HepG2 (cell line): Measurements from ENCODE around the gene CCDC85C. TPM values are rescaled to one million over a fixed set of nuclear protein-coding genes. Genes with fewer than 3 reads are reported as not detected.

ENCODE experiments used
- ARNT2 ChIP-seq: sonication (generic); formaldehyde crosslinking; IDR thresholded peaks from 2 replicates; pipeline ENCODE4 v1.8.0; 2022; ENCODE audit warnings: mild to moderate bottlenecking, low read depth, missing genetic modification reagents, moderate library complexity
- HNF4A ChIP-seq: sonication (generic); formaldehyde crosslinking; IDR thresholded peaks from 2 replicates; pipeline ENCODE4 v1.4.0; 2020; ENCODE audit warnings: missing genetic modification reagents
- IKZF4 ChIP-seq: sonication (generic); formaldehyde crosslinking; IDR thresholded peaks from 2 replicates; pipeline ENCODE4 v1.5.1; 2020; ENCODE audit warnings: borderline replicate concordance, mild to moderate bottlenecking, low read depth, missing genetic modification reagents; ENCODE audit errors: not compliant biosample characterization
- MXI1 ChIP-seq: IDR thresholded peaks from 3 replicates; pipeline ENCODE4 v1.6.1; 2012; ENCODE audit warnings: low read depth, low read length, inconsistent platforms, borderline replicate concordance
- NR2C2 ChIP-seq: sonication (generic); formaldehyde crosslinking; IDR thresholded peaks from 2 replicates; pipeline ENCODE4 v1.4.0; 2020; ENCODE audit warnings: missing genetic modification reagents, mild to moderate bottlenecking, moderate library complexity, borderline replicate concordance
- RARA ChIP-seq: IDR thresholded peaks from 2 replicates; pipeline ENCODE4 v1.6.1; 2016; ENCODE audit warnings: missing genetic modification reagents, missing compliant biosample characterization
- SRF ChIP-seq: IDR thresholded peaks from 2 replicates; pipeline ENCODE4 v1.6.1; 2011; ENCODE audit warnings: mild to moderate bottlenecking, low read depth, low read length, moderate library complexity
- ZBTB10 ChIP-seq: sonication (generic); formaldehyde crosslinking; IDR thresholded peaks from 2 replicates; pipeline ENCODE4 v1.4.0; 2020; ENCODE audit warnings: missing genetic modification reagents, borderline replicate concordance
- ZMYM3 ChIP-seq: sonication (generic); formaldehyde crosslinking; IDR thresholded peaks from 2 replicates; pipeline ENCODE4 v1.5.1; 2020; ENCODE audit warnings: mild to moderate bottlenecking, missing genetic modification reagents
- ZNF232 ChIP-seq: sonication (generic); formaldehyde crosslinking; IDR thresholded peaks from 2 replicates; pipeline ENCODE4 v1.4.0; 2020; ENCODE audit warnings: missing genetic modification reagents, borderline replicate concordance
- ZNF563 ChIP-seq: sonication (generic); formaldehyde crosslinking; IDR thresholded peaks from 2 replicates; pipeline ENCODE4 v1.8.0; 2022; ENCODE audit warnings: mild to moderate bottlenecking, moderate library complexity, missing genetic modification reagents
- ZNF567 ChIP-seq: sonication (generic); formaldehyde crosslinking; IDR thresholded peaks from 2 replicates; pipeline ENCODE4 v1.8.1; 2023; ENCODE audit warnings: mild to moderate bottlenecking, missing genetic modification reagents, borderline replicate concordance
- ZNF652 ChIP-seq: IDR thresholded peaks from 2 replicates; pipeline ENCODE4 v1.6.1; 2016; ENCODE audit warnings: low read depth, borderline replicate concordance
- polyA plus RNA-seq, 8 experiments: library from polyadenylated mRNA; depleted of rRNA in 3 of 8; stranded (reverse) in 7 of 8; unstranded in 1 of 8; fragments of >200 nt; fragmentation: Illumina TruSeq in 4 of 8; extraction: Trizol in 4 of 8; gene quantifications; 2 replicates each; pipeline versions ENCODE4 v1.2.1 to v1.2.3, GENCODE V29; 2011 to 2016; ENCODE audit warnings: low read depth in 4 of 8, missing spikeins in 1 of 8, mixed read lengths in 1 of 8; ENCODE audit not compliant: insufficient read depth in 1 of 8
- total RNA-seq, 5 experiments: library from RNA; depleted of rRNA; stranded (reverse); fragments of >200 nt; fragmentation: Illumina TruSeq; extraction: Trizol; gene quantifications; 2 replicates each; pipeline ENCODE4 v1.2.3, GENCODE V29; 2016; ENCODE audit warnings: low read depth in 1 of 5
- TF ChIP-seq, protein P1 (sequence below): sonication (generic); IDR thresholded peaks from 2 replicates; pipeline ENCODE4 v1.6.1; 2016; ENCODE audit warnings: low read depth, borderline replicate concordance
- TF ChIP-seq, protein P2 (sequence below): sonication (generic); formaldehyde crosslinking; IDR thresholded peaks from 2 replicates; pipeline ENCODE4 v1.4.0; 2020; ENCODE audit warnings: missing genetic modification reagents
- TF ChIP-seq, protein P3 (sequence below): sonication (generic); formaldehyde crosslinking; IDR thresholded peaks from 2 replicates; pipeline ENCODE4 v1.9.0; 2022; ENCODE audit warnings: missing genetic modification reagents, mild to moderate bottlenecking, borderline replicate concordance
- TF ChIP-seq, protein P4 (sequence below): sonication (generic); formaldehyde crosslinking; IDR thresholded peaks from 2 replicates; pipeline ENCODE4 v1.5.0; 2020; ENCODE audit warnings: mild to moderate bottlenecking, low read depth, missing genetic modification reagents, borderline replicate concordance

CCDC85C gene
- total and polyA plus RNA-seq, 2 of the 13 experiments (the other 11 are each of a cell fraction or from before 2014, with no cell fraction given) = 18.8 to 43.8 TPM

- TF ChIP-seq MXI1 (peak; percentile 19; the same call in 1 of the 3 replicates), RARA (CRISPR knock-in tag) (peak; percentile 93), ZNF232 (CRISPR knock-in tag) (0 out of 2 replicates have a peak, but pooled peaks have one; percentile 45), ZNF652 (CRISPR knock-in tag) (no peak), ZBTB10 (CRISPR knock-in tag) (no peak), ZNF567 (CRISPR knock-in tag) (0 out of 2 replicates have a peak, but pooled peaks have one; percentile 58), ZNF563 (CRISPR knock-in tag) (peak; percentile 74; the same call in 1 of the 2 replicates), HNF4A (peak; percentile 99), NR2C2 (peak; percentile 91), ARNT2 (CRISPR knock-in tag) (peak; percentile 74; the same call in 1 of the 2 replicates), IKZF4 (peak; percentile 54), SRF (no peak), ZMYM3 (CRISPR knock-in tag) (peak; percentile 86)
- TF ChIP-seq, protein P1, sequence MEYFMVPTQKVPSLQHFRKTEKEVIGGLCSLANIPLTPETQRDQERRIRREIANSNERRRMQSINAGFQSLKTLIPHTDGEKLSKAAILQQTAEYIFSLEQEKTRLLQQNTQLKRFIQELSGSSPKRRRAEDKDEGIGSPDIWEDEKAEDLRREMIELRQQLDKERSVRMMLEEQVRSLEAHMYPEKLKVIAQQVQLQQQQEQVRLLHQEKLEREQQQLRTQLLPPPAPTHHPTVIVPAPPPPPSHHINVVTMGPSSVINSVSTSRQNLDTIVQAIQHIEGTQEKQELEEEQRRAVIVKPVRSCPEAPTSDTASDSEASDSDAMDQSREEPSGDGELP = peak; percentile 65; the same call in 1 of the 2 replicates
- TF ChIP-seq, protein P2, sequence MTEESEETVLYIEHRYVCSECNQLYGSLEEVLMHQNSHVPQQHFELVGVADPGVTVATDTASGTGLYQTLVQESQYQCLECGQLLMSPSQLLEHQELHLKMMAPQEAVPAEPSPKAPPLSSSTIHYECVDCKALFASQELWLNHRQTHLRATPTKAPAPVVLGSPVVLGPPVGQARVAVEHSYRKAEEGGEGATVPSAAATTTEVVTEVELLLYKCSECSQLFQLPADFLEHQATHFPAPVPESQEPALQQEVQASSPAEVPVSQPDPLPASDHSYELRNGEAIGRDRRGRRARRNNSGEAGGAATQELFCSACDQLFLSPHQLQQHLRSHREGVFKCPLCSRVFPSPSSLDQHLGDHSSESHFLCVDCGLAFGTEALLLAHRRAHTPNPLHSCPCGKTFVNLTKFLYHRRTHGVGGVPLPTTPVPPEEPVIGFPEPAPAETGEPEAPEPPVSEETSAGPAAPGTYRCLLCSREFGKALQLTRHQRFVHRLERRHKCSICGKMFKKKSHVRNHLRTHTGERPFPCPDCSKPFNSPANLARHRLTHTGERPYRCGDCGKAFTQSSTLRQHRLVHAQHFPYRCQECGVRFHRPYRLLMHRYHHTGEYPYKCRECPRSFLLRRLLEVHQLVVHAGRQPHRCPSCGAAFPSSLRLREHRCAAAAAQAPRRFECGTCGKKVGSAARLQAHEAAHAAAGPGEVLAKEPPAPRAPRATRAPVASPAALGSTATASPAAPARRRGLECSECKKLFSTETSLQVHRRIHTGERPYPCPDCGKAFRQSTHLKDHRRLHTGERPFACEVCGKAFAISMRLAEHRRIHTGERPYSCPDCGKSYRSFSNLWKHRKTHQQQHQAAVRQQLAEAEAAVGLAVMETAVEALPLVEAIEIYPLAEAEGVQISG (CRISPR knock-in tag) = peak; percentile 44; the same call in 1 of the 2 replicates
- TF ChIP-seq, protein P3, sequence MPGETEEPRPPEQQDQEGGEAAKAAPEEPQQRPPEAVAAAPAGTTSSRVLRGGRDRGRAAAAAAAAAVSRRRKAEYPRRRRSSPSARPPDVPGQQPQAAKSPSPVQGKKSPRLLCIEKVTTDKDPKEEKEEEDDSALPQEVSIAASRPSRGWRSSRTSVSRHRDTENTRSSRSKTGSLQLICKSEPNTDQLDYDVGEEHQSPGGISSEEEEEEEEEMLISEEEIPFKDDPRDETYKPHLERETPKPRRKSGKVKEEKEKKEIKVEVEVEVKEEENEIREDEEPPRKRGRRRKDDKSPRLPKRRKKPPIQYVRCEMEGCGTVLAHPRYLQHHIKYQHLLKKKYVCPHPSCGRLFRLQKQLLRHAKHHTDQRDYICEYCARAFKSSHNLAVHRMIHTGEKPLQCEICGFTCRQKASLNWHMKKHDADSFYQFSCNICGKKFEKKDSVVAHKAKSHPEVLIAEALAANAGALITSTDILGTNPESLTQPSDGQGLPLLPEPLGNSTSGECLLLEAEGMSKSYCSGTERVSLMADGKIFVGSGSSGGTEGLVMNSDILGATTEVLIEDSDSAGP (CRISPR knock-in tag) = peak; percentile 77; the same call in 1 of the 2 replicates
- TF ChIP-seq, protein P4, sequence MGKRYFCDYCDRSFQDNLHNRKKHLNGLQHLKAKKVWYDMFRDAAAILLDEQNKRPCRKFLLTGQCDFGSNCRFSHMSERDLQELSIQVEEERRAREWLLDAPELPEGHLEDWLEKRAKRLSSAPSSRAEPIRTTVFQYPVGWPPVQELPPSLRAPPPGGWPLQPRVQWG = no peak
Measured at GRCh38 chr14:99566390-99567354, 37.3 kb downstream of the CCDC85C start (continued).
